Subcutaneous abdominal adipose tissue (tissue), 5 donors: Measurements from ENCODE around the gene ITPA.

Experiments
- H3K27ac ChIP-seq: one replicate; pipeline ENCODE4 v1.7.0; 2013; ENCODE audit warnings: low read depth, mild to moderate bottlenecking, inconsistent platforms, low read length, moderate library complexity
- H3K27me3 ChIP-seq, 5 donors: one replicate each; pipeline ENCODE4 v1.7.0; 2013; ENCODE audit warnings: low read length in 5 of 5, inconsistent platforms in 1 of 5; ENCODE audit not compliant: control insufficient read depth in 5 of 5, insufficient read depth in 4 of 5
- H3K36me3 ChIP-seq, 5 donors: one replicate each; pipeline ENCODE4 v1.7.0; 2013; ENCODE audit warnings: low read length in 5 of 5; ENCODE audit not compliant: control insufficient read depth in 5 of 5, insufficient read depth in 5 of 5
- H3K4me1 ChIP-seq, 5 donors: one replicate each; pipeline ENCODE4 v1.7.0; 2013; ENCODE audit warnings: low read length in 5 of 5, mild to moderate bottlenecking in 3 of 5, moderate library complexity in 1 of 5; ENCODE audit not compliant: control insufficient read depth in 5 of 5, insufficient read depth in 5 of 5
- H3K4me3 ChIP-seq, 5 donors: one replicate each; pipeline ENCODE4 v1.7.0; 2013; ENCODE audit warnings: low read length in 5 of 5, low read depth in 1 of 5
- H3K9ac ChIP-seq, 5 donors: one replicate each; pipeline ENCODE4 v1.7.0; 2013; ENCODE audit warnings: low read length in 5 of 5, mild to moderate bottlenecking in 4 of 5, moderate library complexity in 3 of 5
- H3K9me3 ChIP-seq, 5 donors: one replicate each; pipeline ENCODE4 v1.7.0; 2013; ENCODE audit warnings: low read length in 5 of 5; ENCODE audit not compliant: control insufficient read depth in 5 of 5
- donor health status: healthy.
- donor health status: healthy.
- donor health status: healthy.
- donor health status: healthy.
- donor health status: healthy.

Gene ITPA

GRCh38 chr20:3209257-3209945 is at the start of gene ITPA:
TSS of gene ITPA (plus strand) at chr20:3209498. CDS start at chr20:3209552, 54 bp downstream.
- H3K27me3 ChIP-seq = no peaks in the 10 kb centered on the region

GRCh38 chr20:3160418-3160817 is 48.9 kb upstream of the ITPA start:
- Histone ChIP-seq H3K27ac (no peak overlapping the region), H3K36me3 (peaks cover 0 to 5% (median 2%) of the 10 kb centered on the region in 5 donors), H3K27me3 (no peaks in the 10 kb centered on the region), H3K9me3 (no peaks in the 10 kb centered on the region), H3K4me3 (peak overlapping the region in 2 of 5 donors; percentile 86 to 93), H3K9ac (no peak overlapping the region), H3K4me1 (peaks cover 7 to 49% (median 39%) of the 10 kb centered on the region in 5 donors)

More at GRCh38 chr20:3209257-3209945, at the start of gene ITPA:
- Histone ChIP-seq H3K9me3 (no peaks in the 10 kb centered on the region), H3K9ac (peak within 1 kb of the TSS; percentile 63 to 96 (median 83)), H3K4me1 (peaks cover 7 to 22% (median 19%) of the 10 kb centered on the region in 5 donors), H3K27ac (peak within 1 kb of the TSS; percentile 79), H3K36me3 (peaks cover 0 to 11% (median 10%) of the 10 kb centered on the region in 5 donors), H3K4me3 (peak within 1 kb of the TSS; percentile 87 to 99 (median 96))

- H3K4me1 ChIP-seq = peaks cover 7 to 50% (median 42%) of the 10 kb centered on the region in 5 donors
- no peak overlapping the region for H3K27ac ChIP-seq
- H3K9me3 ChIP-seq = no peaks in the 10 kb centered on the region
- no peak overlapping the region for H3K4me3 ChIP-seq
- no peaks in the 10 kb centered on the region for H3K27me3 ChIP-seq
- no peak overlapping the region for H3K9ac ChIP-seq
- no peaks in the 10 kb centered on the region for H3K36me3 ChIP-seq
Measured at GRCh38 chr20:3161316-3162079, 47.8 kb upstream of the ITPA start.

GRCh38 chr20:3162080-3162611 is 47.2 kb upstream of the ITPA start:
- H3K36me3 ChIP-seq = no peaks in the 10 kb centered on the region
- H3K4me3 ChIP-seq = no peak overlapping the region
- no peak overlapping the region for H3K27ac ChIP-seq
- H3K9me3 ChIP-seq = no peaks in the 10 kb centered on the region
- no peak overlapping the region for H3K9ac ChIP-seq
- no peaks in the 10 kb centered on the region for H3K27me3 ChIP-seq
- H3K4me1 ChIP-seq = peaks cover 7 to 44% (median 38%) of the 10 kb centered on the region in 5 donors

GRCh38 chr20:3163099-3164042 is 45.9 kb upstream of the ITPA start:
- H3K27me3 ChIP-seq = peaks cover 0 to 2% (median 0%) of the 10 kb centered on the region in 5 donors
- H3K9ac ChIP-seq = no peak overlapping the region
- peaks cover 5 to 31% (median 25%) of the 10 kb centered on the region in 5 donors for H3K4me1 ChIP-seq
- H3K4me3 ChIP-seq = no peak overlapping the region
- no peaks in the 10 kb centered on the region for H3K9me3 ChIP-seq
- no peak overlapping the region for H3K27ac ChIP-seq
- H3K36me3 ChIP-seq = no peaks in the 10 kb centered on the region

- Histone ChIP-seq H3K36me3 (no peaks in the 10 kb centered on the region), H3K4me1 (peaks cover 0 to 23% (median 18%) of the 10 kb centered on the region in 5 donors), H3K4me3 (peak overlapping the region in 1 of 5 donors; percentile 23), H3K27ac (no peak overlapping the region), H3K27me3 (peaks cover 0 to 3% (median 3%) of the 10 kb centered on the region in 5 donors), H3K9me3 (no peaks in the 10 kb centered on the region), H3K9ac (no peak overlapping the region)
Measured at GRCh38 chr20:3164043-3164762, 45.1 kb upstream of the ITPA start.

GRCh38 chr20:3164763-3165410 is 44.4 kb upstream of the ITPA start:
- H3K4me3 ChIP-seq = peak overlapping the region in 2 of 5 donors; percentile 39 to 44
- no peaks in the 10 kb centered on the region for H3K9me3 ChIP-seq
- peaks cover 0 to 3% (median 3%) of the 10 kb centered on the region in 5 donors for H3K27me3 ChIP-seq
- peaks cover 0 to 18% (median 16%) of the 10 kb centered on the region in 5 donors for H3K4me1 ChIP-seq
- H3K36me3 ChIP-seq = no peaks in the 10 kb centered on the region
- no peak overlapping the region for H3K27ac ChIP-seq
- H3K9ac ChIP-seq = no peak overlapping the region

- Histone ChIP-seq H3K9me3 (no peaks in the 10 kb centered on the region), H3K27me3 (peaks cover 0 to 3% (median 3%) of the 10 kb centered on the region in 5 donors), H3K4me3 (peak overlapping the region in 2 of 5 donors; percentile 39 to 44), H3K36me3 (no peaks in the 10 kb centered on the region), H3K9ac (no peak overlapping the region), H3K27ac (no peak overlapping the region), H3K4me1 (peaks cover 0 to 15% (median 12%) of the 10 kb centered on the region in 5 donors)
Measured at GRCh38 chr20:3165473-3166337, 43.6 kb upstream of the ITPA start.
